Lung (tissue), 12 donors: Measurements from ENCODE around the gene APAF1. TPM values are rescaled to one million over a fixed set of nuclear protein-coding genes. Genes with fewer than 3 reads are reported as not detected.

Source experiments
- ATAC-seq: fragments of 200-7000 bp; cut with Tn5 transposase; one replicate; pipeline ENCODE4 v1.9.1; 2020; ENCODE audit warnings: moderate number of reproducible peaks; ENCODE audit not compliant: insufficient read depth, low FRiP score
- DNase-seq, 3 donors: peaks; one replicate each; pipeline ENCODE4 v3.0.0-alpha.2; 2013 to 2017
- H3K27ac ChIP-seq, 2 donors: one replicate each; pipeline ENCODE4 v1.5.1; 2013; ENCODE audit warnings: mild to moderate bottlenecking in 2 of 2, moderate library complexity in 2 of 2, control low read depth in 1 of 2, inconsistent platforms in 1 of 2, low read depth in 1 of 2, low read length in 1 of 2
- H3K27me3 ChIP-seq, 3 donors: one replicate each; pipeline ENCODE4 v1.5.1; 2013; ENCODE audit warnings: low read length in 2 of 3; ENCODE audit not compliant: control insufficient read depth in 3 of 3, insufficient read depth in 3 of 3
- H3K36me3 ChIP-seq, 4 donors: one replicate each; pipeline ENCODE4 v1.5.1; 2013; ENCODE audit warnings: low read length in 4 of 4, mild to moderate bottlenecking in 1 of 4, moderate library complexity in 1 of 4; ENCODE audit not compliant: control insufficient read depth in 4 of 4, insufficient read depth in 4 of 4
- H3K4me1 ChIP-seq, 5 donors: one replicate each; pipeline ENCODE4 v1.5.1; 2013; ENCODE audit warnings: low read length in 5 of 5, mild to moderate bottlenecking in 2 of 5, moderate library complexity in 1 of 5; ENCODE audit not compliant: control insufficient read depth in 5 of 5, insufficient read depth in 5 of 5
- H3K4me3 ChIP-seq: one replicate; pipeline ENCODE4 v1.5.1; 2013; ENCODE audit warnings: mild to moderate bottlenecking, control low read depth, moderate library complexity
- H3K9ac ChIP-seq, 2 donors: one replicate each; pipeline ENCODE4 v1.5.1; 2013; ENCODE audit warnings: low read length in 2 of 2, control low read depth in 1 of 2; ENCODE audit not compliant: insufficient read depth in 1 of 2
- H3K9me3 ChIP-seq, 4 donors: one replicate each; pipeline ENCODE4 v1.5.1; 2013; ENCODE audit warnings: low read length in 3 of 4, mild to moderate bottlenecking in 1 of 4, moderate library complexity in 1 of 4; ENCODE audit not compliant: control insufficient read depth in 4 of 4, insufficient read depth in 3 of 4
- WGBS, 2 donors: extraction: QIAGEN DNeasy Blood & Tissue Kit; methylation state at CpG; one replicate each; pipeline ENCODE4 v1.1.7; 2013; 5-methylcytosine and 5-hydroxymethylcytosine counted together
- polyA plus RNA-seq, 2 donors: library from polyadenylated mRNA; stranded (reverse); fragments of 200-250 nt; gene quantifications; one replicate each; pipeline ENCODE4 v1.2.1, GENCODE V29; 2013
- total RNA-seq, 2 donors: library from RNA; depleted of rRNA in 1 of 2; stranded (reverse); fragments of >200 nt in 1 of 2; gene quantifications; one replicate each; pipeline ENCODE4 v1.2.1, GENCODE V29; 2014 to 2021
- TF ChIP-seq, protein P1 (sequence below): IDR thresholded peaks from 2 replicates; pipeline ENCODE4 v1.5.1; 2012; ENCODE audit warnings: mild to moderate bottlenecking; ENCODE audit errors: control extremely low read depth, extremely low read depth
- donor health status: control.
- donor health status: control.
- donor health status: Bipolar disorder and iron deficiency.
- donor health status: healthy.
- donor health status: DM: yes; HTN: yes; CAD: no.

The APAF1 gene
- total and polyA plus RNA-seq, 4 donors = 6.6 to 53.2 (median 13.7) TPM

DNA sequence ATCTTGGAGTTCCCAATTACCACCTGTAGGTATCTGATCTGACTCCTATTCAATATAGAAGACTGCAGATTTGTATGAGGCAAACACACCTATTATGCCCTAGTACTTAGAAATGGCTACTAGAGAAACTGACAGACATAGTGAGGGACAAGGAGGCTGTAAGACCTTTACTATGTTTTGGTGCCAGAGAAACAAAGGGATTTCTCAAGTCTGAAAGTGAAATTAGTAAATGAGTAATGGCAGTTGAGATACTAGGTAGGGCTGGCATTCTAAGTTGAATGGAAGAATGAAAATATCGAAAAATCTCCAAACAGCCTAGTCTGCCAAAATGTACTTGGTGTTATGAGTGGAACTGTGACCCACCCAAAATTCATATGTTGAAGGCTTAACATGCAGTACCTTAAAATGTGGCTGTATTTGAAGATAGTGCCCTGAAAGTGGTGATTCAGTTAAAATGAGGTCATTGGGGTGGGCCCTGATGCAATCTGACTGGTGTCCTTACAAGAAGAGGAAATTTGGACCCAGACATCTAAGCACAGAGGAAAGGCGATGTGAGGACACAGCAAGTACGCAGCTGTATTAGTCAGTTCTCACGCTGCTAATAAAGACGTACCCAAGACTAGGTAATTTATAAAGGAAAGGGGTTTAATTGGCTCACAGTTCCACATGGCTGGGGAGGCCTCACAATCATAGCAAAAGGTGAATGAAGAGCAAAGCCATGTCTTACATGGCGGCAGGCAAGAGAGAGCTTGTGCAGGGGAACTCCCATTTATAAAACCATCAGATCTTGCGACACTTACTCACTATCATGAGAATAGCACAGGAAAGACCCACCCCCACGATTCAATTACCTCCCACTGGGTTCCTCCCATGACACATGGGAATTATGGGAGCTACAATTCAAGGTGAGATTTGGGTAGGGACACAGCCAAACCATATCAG lies 127.0 kb downstream of the APAF1 start:
- 91% methylated on average over 8 of the region's 8 CpGs for WGBS, 2 donors
- DNase-seq (no peak), ATAC-seq (no peak)
- H3K36me3 ChIP-seq = peaks cover 0 to 16% (median 0%) of the 10 kb centered on the region in 4 donors
- no peak overlapping the region for H3K9ac ChIP-seq
- H3K27ac ChIP-seq = no peak overlapping the region
- H3K27me3 ChIP-seq = no peaks in the 10 kb centered on the region
- no peaks in the 10 kb centered on the region for H3K4me1 ChIP-seq
- no peak overlapping the region for H3K4me3 ChIP-seq
- no peaks in the 10 kb centered on the region for H3K9me3 ChIP-seq
- TF ChIP-seq, protein P1, sequence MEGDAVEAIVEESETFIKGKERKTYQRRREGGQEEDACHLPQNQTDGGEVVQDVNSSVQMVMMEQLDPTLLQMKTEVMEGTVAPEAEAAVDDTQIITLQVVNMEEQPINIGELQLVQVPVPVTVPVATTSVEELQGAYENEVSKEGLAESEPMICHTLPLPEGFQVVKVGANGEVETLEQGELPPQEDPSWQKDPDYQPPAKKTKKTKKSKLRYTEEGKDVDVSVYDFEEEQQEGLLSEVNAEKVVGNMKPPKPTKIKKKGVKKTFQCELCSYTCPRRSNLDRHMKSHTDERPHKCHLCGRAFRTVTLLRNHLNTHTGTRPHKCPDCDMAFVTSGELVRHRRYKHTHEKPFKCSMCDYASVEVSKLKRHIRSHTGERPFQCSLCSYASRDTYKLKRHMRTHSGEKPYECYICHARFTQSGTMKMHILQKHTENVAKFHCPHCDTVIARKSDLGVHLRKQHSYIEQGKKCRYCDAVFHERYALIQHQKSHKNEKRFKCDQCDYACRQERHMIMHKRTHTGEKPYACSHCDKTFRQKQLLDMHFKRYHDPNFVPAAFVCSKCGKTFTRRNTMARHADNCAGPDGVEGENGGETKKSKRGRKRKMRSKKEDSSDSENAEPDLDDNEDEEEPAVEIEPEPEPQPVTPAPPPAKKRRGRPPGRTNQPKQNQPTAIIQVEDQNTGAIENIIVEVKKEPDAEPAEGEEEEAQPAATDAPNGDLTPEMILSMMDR = no peak

DNA sequence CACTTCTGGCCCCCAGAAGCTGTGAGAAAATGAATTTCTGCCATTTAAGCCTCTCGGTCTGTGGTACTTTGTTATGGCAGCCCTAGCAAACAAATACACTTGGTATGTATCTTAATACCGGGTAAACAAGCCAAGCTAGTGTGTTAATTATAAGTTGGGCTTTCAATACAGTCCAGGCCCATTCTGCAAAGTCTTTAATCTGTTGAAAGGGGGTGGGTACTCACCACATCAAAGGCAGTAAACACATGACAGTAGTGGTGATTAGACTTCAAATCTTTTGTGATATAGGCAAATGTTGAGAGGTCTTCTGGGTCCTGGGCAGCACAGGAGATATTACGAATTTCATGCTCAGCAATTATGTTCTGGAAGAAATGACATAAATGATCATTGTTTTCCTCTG lies 127.7 kb downstream of the APAF1 start:
- no peak for ATAC-seq
- no peak overlapping the region for H3K9ac ChIP-seq
- no peaks in the 10 kb centered on the region for H3K27me3 ChIP-seq
- H3K4me1 ChIP-seq = no peaks in the 10 kb centered on the region
- no peak overlapping the region for H3K4me3 ChIP-seq
- no peaks in the 10 kb centered on the region for H3K9me3 ChIP-seq
- peaks cover 0 to 16% (median 0%) of the 10 kb centered on the region in 4 donors for H3K36me3 ChIP-seq
- no peak for DNase-seq
- TF ChIP-seq, protein P1 = no peak
- 93 to 97% methylated on average over 3 of the region's 3 CpGs for WGBS, 2 donors
- no peak overlapping the region for H3K27ac ChIP-seq

DNA sequence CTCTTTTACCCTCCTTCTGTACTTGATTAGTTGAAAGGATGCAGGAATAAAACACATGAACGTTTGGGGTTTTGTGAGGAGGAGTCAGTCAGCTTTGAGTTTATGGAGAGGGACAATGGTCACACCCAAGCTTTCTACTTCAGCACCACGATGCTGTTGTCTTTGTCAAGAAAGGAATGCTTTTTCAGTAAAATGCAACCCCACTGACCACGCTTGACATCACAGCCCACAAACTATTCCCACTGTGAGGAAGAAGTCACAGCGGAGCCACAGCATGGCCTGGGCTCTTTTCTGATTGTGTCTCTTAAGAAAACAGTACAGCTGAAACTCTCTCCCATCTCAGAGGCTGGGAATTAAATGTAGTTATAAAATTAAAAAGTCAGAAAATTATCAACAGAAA lies 135.2 kb downstream of the APAF1 start:
- Histone ChIP-seq H3K4me1 (peaks cover 0 to 3% (median 0%) of the 10 kb centered on the region in 5 donors), H3K27me3 (no peaks in the 10 kb centered on the region), H3K9ac (no peak overlapping the region), H3K4me3 (no peak overlapping the region), H3K9me3 (peaks cover 0 to 2% (median 0%) of the 10 kb centered on the region in 4 donors), H3K36me3 (no peaks in the 10 kb centered on the region), H3K27ac (no peak overlapping the region)
- TF ChIP-seq, protein P1 = no peak
- WGBS, 2 donors = 63 to 70% methylated on average over 4 of the region's 4 CpGs
- DNase-seq = no peak
- ATAC-seq = no peak
